ENCODE data around the gene SF3A1.
A peak's percentile ranks its signal among the peaks of the same experiment; 100 is the strongest.

Gene SF3A1

DNA sequence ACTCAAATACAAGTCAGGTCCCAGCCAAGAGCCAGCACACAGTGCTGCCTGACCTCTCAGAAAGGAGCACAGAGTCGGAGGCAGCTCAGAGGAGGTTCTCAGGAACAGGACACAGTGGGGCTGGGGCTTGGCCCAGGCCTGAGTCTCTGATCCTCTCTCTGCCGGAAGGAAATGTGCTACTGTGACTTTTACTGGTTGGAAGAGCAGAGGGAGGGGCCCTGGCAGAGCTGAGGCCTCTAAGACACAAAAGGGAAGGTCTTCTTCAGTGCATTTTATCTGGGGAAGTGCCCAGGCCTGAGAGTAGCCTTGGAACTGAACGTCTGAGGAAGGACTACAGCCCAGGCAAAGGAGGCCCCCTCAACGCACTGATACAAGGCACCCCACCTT is 51.2 kb downstream of the SF3A1 start:
- DNase-seq (ENCODE audit: low read depth), result no peak

GRCh38 chr22:30304495-30305244 is 52.0 kb downstream of the SF3A1 start:
- no peak for DNase-seq (ENCODE audit: low read depth)

DNA sequence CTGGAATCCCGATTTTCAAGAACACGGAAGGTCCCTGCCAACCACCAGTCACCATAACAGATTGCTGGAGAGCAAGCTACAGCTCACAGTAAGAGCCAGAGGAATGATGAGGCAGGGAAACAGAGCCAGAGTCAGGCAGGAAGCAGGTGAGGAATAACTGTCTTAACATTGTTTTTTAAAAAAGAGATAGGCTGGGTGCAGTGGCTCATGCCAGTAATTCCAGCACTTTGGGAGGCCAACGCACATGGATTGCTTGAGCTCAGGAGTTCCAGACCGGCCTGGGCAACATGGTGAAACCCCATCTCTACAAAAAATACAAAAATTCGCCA is 53.9 kb downstream of the SF3A1 start:
- DNase-seq (ENCODE audit: low read depth), result no peak

GRCh38 chr22:30301995-30302809 is 54.5 kb downstream of the SF3A1 start:
- no peak for DNase-seq (ENCODE audit: low read depth)

- DNase-seq (ENCODE audit: low read depth), result no peak
These were observed 57.4 kb downstream of the SF3A1 start for GRCh38 chr22:30299322-30299721.

DNA sequence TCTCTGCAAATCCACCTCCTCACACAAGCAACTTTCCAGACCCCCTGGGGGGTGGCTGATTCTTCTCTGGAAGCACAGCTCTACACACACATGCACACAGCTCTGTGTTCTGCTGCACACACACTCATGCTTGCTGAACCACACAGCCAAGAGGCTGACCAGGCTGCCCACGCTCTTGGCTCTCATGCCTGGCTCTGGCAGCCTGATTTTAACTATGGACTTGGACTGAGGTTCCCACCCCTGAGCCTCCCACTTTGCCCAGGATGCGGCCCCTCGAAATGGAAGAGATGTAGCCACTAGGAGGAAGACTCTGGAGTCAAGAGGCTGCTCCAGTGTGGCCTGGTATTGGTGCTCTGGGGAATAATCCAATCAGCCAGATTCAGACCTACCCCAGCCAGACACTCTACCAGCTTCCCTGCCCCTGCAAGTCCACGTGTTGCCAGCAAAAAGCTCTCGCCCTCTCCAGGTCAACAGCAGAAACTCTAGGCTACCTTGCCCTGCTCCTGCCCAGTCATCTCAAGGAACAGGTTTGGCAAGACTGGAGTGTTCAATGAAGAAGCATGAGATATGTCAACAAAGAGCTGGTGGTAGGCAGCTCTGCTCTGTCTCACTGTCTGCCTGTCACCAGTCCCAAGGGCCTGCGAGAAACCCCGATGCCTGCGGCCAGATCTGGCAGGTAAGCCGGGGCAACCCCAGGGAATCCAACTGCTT is 58.5 kb downstream of the SF3A1 start:
- DNase-seq (ENCODE audit: low read depth), result no peak

DNA sequence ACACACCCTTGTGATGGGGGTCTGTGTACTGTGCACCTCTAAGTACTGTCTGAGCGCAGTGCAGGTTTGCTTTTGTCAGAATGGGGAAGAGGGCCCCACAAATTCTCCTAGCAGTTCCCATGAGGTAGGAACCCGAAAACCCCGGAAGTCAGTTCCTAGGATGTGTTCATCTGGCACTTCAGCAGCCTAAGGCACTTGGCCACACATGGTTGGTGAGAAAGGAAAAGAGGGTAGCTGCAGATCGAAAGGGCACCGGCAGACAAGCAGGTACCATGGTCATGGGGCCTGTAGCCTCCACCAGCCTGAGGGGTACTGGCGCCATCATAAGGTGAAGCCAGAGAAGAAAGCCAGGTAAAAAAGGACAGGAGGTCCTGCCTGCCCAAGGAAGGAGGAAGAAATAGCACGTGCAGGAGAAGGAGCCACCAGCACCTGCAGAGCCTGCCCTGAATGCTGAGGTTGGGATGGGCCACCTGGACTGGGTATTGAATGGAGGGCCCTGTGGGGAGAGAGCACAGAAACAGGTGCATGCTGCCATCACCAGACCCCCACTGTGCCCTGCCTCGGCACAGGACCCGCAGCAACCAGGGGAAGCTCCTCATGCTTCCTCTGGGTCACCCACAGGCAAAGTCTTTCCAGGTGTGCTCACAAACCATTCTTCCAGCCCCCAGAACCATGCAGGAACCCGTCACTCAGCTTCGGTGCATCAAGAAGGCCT is 59.3 kb downstream of the SF3A1 start:
- no peak for DNase-seq (ENCODE audit: low read depth)

GRCh38 chr22:30296833-30297232 is 59.9 kb downstream of the SF3A1 start:
- DNase-seq (ENCODE audit: low read depth), result no peak

- no peak for DNase-seq (ENCODE audit: low read depth)
These were observed 60.4 kb downstream of the SF3A1 start for GRCh38 chr22:30296324-30296723.

- DNase-seq (ENCODE audit: low read depth), result no peak
These were observed 61.1 kb downstream of the SF3A1 start for GRCh38 chr22:30295576-30295975.

DNA sequence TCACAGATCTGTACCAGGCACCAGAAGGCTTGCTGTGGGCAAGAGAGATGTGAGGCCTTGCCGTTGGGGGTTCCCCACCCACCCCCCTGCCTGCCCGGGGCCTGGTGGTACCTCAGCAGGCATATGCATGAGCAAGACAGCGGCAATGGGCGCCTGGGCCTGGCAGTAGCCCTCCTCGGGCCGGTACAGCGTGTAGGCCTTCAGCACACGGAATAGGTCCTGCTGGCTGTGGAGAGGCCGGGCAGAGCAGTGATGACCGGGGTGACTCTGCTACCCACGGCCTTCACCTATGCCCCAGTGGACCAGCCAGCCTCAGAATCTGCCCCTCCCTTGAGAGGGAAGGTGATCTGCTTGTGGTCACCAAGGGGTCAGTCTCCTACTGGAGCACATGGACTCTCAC is 61.9 kb downstream of the SF3A1 start:
- DNase-seq (ENCODE audit: low read depth), result no peak

DNA sequence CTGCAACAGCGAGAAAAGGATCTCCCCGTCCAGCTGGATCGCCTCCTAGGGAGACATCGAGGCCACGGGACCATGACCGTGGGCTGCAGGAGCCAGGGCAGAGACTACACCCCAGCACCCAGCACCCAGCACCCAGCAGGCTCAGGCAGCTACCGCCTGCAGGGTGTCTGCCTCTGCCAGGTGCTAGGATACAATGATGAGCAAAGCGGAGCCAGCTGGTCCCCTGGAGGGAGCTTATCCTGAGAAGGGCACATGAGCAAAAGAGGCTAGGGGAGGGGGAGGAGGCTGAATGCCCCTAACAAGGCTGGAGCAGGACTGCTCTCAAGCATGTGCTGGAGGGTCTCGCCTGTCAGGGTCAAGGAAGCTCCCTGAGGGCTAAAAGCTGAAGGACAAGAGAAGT is 62.6 kb downstream of the SF3A1 start:
- no peak for DNase-seq (ENCODE audit: low read depth)

GRCh38 chr22:30293026-30293425 is 63.7 kb downstream of the SF3A1 start:
- DNase-seq (ENCODE audit: low read depth), result no peak

DNA sequence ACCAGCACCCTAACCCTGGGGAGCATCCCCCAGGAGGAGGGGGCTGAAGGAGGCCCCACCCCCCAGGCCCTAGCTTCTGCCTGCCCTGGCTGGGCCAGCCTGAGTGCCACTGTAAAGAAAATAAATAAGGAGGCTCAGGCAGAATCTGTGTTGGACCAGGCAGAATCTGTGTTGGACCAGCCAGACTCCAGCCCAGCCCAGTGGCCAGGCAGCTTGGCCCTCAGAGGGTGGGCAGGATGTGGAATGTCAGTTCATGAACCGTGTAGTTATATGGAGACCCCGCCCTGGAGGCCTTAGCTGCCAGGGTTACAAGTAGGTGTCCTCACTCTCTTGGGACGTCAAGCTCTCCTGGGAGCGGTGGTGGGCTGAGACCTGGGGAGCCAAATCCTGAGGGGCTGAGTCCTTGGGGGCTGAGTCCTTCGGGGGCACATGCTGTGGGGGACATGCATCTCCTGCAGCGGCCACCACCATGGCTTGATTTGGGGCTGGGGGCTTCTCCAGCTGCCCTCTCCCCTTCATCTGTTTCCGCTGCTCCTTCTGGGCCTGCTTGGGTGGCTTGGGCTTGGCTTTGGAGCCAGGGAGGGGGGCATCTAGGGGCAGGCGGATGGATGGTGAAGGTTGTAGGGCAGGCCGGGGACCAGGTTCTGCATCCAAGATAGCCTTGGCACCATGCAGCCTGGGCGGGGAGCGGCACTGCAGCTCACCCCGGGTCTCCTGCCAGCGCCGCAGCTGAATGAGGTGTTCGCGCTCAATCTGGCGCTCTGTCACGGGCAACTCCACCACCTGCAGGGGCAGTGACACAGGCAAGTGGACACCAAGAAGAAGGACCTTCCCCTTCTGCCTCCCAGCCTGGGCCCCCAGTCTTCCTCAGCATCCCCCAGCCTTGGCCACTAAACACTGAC is 64.4 kb downstream of the SF3A1 start:
- DNase-seq (ENCODE audit: low read depth), result no peak

GRCh38 chr22:30291058-30291892 is 65.4 kb downstream of the SF3A1 start:
- DNase-seq (ENCODE audit: low read depth), result no peak

GRCh38 chr22:30290342-30291057 is 66.2 kb downstream of the SF3A1 start:
- DNase-seq (ENCODE audit: low read depth), result no peak

- no peak for DNase-seq (ENCODE audit: low read depth)
These were observed 66.7 kb downstream of the SF3A1 start for GRCh38 chr22:30289980-30290313.

DNA sequence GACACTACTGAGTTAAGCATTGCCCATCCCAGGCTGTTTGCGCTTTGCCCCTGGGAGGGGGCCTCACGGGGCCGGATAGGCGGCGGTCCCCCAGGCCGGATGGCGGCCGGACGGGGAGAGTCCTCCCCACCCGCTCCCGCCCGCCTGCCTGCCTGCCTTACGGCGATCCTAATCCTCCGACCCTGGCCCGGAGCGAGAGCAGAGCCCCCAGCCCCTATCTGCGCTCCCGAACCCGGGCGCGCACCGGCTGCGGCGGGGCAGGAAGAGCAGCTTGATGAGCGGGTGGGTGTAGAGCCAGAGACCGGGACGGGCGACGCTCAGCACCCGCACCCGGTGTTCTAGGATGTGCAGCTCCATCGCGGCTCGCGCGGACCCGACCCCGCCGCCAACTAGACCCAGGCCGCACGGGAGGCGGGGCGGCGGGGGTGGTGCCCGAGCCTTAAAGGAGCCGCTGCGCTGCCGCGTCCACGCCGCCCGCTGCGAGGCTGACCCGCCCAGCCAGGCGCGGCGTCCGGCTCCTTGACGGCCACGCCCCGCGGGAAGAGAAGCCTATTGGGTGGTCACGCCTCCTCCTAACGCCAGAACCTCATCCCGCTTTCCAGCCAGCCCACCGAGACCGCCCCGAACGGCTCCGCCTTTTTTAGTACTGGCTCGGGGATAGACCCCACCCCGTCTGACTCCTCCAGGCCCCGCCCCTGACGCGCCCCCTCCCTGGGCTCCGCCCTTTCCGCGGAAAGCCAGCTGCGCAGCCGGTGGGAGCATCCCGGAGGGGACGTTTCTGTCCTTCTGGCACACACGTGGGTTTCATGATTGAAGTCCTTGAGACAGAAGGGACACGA is 67.3 kb downstream of the SF3A1 start, which contains the start of gene CASTOR1:
Gene CASTOR1 (minus strand): TSS at position 365 of the 839 bp plus-strand sequence. CDS start 8 bp downstream, at position 357.
- DNase-seq (ENCODE audit: low read depth), result peak; percentile 80

Data from stimulated activated CD8-positive, alpha-beta memory T cell treated with anti-CD3 and anti-CD28 coated beads, Interleukin-12 subunit alpha, Interleukin-12 subunit beta, amount 100 ng/mL, for 1 hour (primary cell).